CD14-positive monocyte (primary cell): ENCODE data around the gene MAP4K3. TPM values are rescaled to one million over a fixed set of nuclear protein-coding genes. Genes with fewer than 3 reads are reported as not detected.
"Not testable (repeated sequence)": the region's sequence is repeated elsewhere in the genome, so short reads cannot be mapped to it uniquely, and the experiment has no call there.

ENCODE experiments used
- DNase-seq, 3 donors: peaks; one replicate each; pipeline ENCODE4 v3.0.0-alpha.2; 2011 to 2022
- H2AFZ ChIP-seq: 2 replicates; pipeline ENCODE4 v1.6.0; 2012; ENCODE audit warnings: mild to moderate bottlenecking, low read depth, low read length, inconsistent platforms; ENCODE audit not compliant: insufficient read depth, poor library complexity, severe bottlenecking
- H3K27ac ChIP-seq, 2 donors: 1 replicate in 1 of 2; 2 replicates in 1 of 2; pipeline ENCODE4 v1.5.1; 2012 to 2013; ENCODE audit warnings: low read length in 2 of 2, control low read depth in 1 of 2, inconsistent platforms in 1 of 2, low read depth in 1 of 2, mild to moderate bottlenecking in 1 of 2
- H3K27me3 ChIP-seq, 2 donors: one replicate each; pipeline versions ENCODE4 v1.6.0 to v1.6.1; 2011 to 2013; ENCODE audit warnings: low read length in 2 of 2; ENCODE audit not compliant: control insufficient read depth in 2 of 2, insufficient read depth in 2 of 2
- H3K36me3 ChIP-seq, 2 donors: replicated peaks in 1 of 2; 1 replicate in 1 of 2; 2 replicates in 1 of 2; pipeline versions ENCODE4 v1.5.1 to v1.6.1; 2012 to 2013; ENCODE audit warnings: low read length in 2 of 2, control low read depth in 1 of 2, inconsistent platforms in 1 of 2, mild to moderate bottlenecking in 1 of 2; ENCODE audit not compliant: insufficient read depth in 2 of 2, control insufficient read depth in 1 of 2
- H3K4me1 ChIP-seq, 2 donors: 1 replicate in 1 of 2; 2 replicates in 1 of 2; pipeline versions ENCODE4 v1.5.1 to v1.6.1; 2012 to 2013; ENCODE audit warnings: low read length in 2 of 2, control low read depth in 1 of 2, inconsistent platforms in 1 of 2, mild to moderate bottlenecking in 1 of 2, moderate library complexity in 1 of 2; ENCODE audit not compliant: insufficient read depth in 2 of 2, control insufficient read depth in 1 of 2
- H3K4me2 ChIP-seq: replicated peaks from 2 replicates; pipeline ENCODE3; 2012; ENCODE audit warnings: low read length, moderate library complexity, mild to moderate bottlenecking; ENCODE audit not compliant: poor library complexity, severe bottlenecking; ENCODE audit errors: extremely low read depth
- H3K4me3 ChIP-seq, 3 experiments: fragments of 200-600 bp in 1 of 3; sonication (generic) in 1 of 3; replicated peaks in 1 of 3; 1 replicate in 2 of 3; 2 replicates in 1 of 3; pipeline ENCODE4 v1.5.1; 2011 to 2013; ENCODE audit warnings: low read length in 3 of 3, mild to moderate bottlenecking in 3 of 3, control low read depth in 2 of 3, low read depth in 2 of 3, inconsistent platforms in 1 of 3, moderate library complexity in 1 of 3
- H3K79me2 ChIP-seq: 2 replicates; pipeline ENCODE4 v1.6.0; 2012; ENCODE audit warnings: mild to moderate bottlenecking, control low read depth, inconsistent platforms, low read length, moderate library complexity; ENCODE audit not compliant: insufficient read depth
- H3K9ac ChIP-seq: 2 replicates; pipeline ENCODE4 v1.6.0; 2017; ENCODE audit warnings: low read length, mild to moderate bottlenecking; ENCODE audit not compliant: insufficient read depth, poor library complexity, severe bottlenecking
- H3K9me3 ChIP-seq, 2 donors: replicated peaks in 1 of 2; 1 replicate in 1 of 2; 2 replicates in 1 of 2; pipeline versions ENCODE4 v1.5.1 to v1.6.1; 2012 to 2013; ENCODE audit warnings: low read length in 2 of 2, control low read depth in 1 of 2; ENCODE audit not compliant: control insufficient read depth in 1 of 2, insufficient read depth in 1 of 2
- H4K20me1 ChIP-seq: 2 replicates; pipeline ENCODE4 v1.6.0; 2012; ENCODE audit warnings: mild to moderate bottlenecking, low read length, control low read depth, moderate library complexity; ENCODE audit not compliant: insufficient read depth
- H3K27ac Mint-ChIP-seq, 7 donors: one replicate each; pipeline ENCODE4 v1.8.0; 2020; ENCODE audit warnings: mild to moderate bottlenecking in 7 of 7, mixed read lengths in 7 of 7, moderate library complexity in 6 of 7, inconsistent platforms in 2 of 7
- H3K27me3 Mint-ChIP-seq, 3 donors: one replicate each; pipeline ENCODE4 v1.8.0; 2021 to 2022; ENCODE audit warnings: low read depth in 3 of 3, mild to moderate bottlenecking in 3 of 3, mixed read lengths in 3 of 3, moderate library complexity in 3 of 3, inconsistent platforms in 1 of 3
- H3K36me3 Mint-ChIP-seq, 2 donors: one replicate each; pipeline ENCODE4 v1.8.0; 2020; ENCODE audit warnings: mixed read lengths in 2 of 2, inconsistent platforms in 1 of 2, mild to moderate bottlenecking in 1 of 2
- H3K4me1 Mint-ChIP-seq: one replicate; pipeline ENCODE4 v1.8.0; 2020; ENCODE audit warnings: mild to moderate bottlenecking, mixed read lengths
- H3K4me3 Mint-ChIP-seq, 2 donors: one replicate each; pipeline ENCODE4 v1.8.0; 2020; ENCODE audit warnings: mild to moderate bottlenecking in 2 of 2, mixed read lengths in 2 of 2, moderate library complexity in 1 of 2
- H3K9me3 Mint-ChIP-seq, 7 donors: one replicate each; pipeline ENCODE4 v1.8.0; 2020 to 2022; ENCODE audit warnings: mixed read lengths in 7 of 7, mild to moderate bottlenecking in 6 of 7, moderate library complexity in 6 of 7, inconsistent platforms in 2 of 7
- CTCF ChIP-seq: fragments of 200-600 bp; IDR thresholded peaks from one replicate; pipeline ENCODE4 v1.8.0; 2022; ENCODE audit warnings: antibody characterized with exemption, mild to moderate bottlenecking
- WGBS: methylation state at CpG from one replicate; pipeline ENCODE4 v1.1.5; 2013; ENCODE audit warnings: missing lambda C conversion rate; ENCODE audit not compliant: insufficient coverage; 5-methylcytosine and 5-hydroxymethylcytosine counted together
- intact Hi-C, 2 donors: fragments of 100-400 bp; cut with micrococcal nuclease; formaldehyde crosslinking; loops; one replicate each; pipeline versions ENCODE4 v1.15.0 to v1.15.1; 2023
- polyA plus RNA-seq, 3 donors: library from polyadenylated mRNA; depleted of rRNA in 1 of 3; unstranded in 2 of 3; stranded (reverse) in 1 of 3; fragments of 300-500 nt in 2 of 3; fragments of >200 nt in 1 of 3; fragmentation: Illumina TruSeq in 2 of 3; gene quantifications; 1 replicate in 2 of 3; 2 replicates in 1 of 3; pipeline ENCODE4 v1.2.3, GENCODE V29; 2012 to 2021

Gene MAP4K3
- polyA plus RNA-seq, 3 donors, result 1.0 to 8.0 (median 4.0) TPM

GRCh38 chr2:39361511-39361910 is 75.6 kb downstream of the MAP4K3 start:
- Mint-ChIP-seq H3K36me3 (peaks cover 17% of the 10 kb centered on the region in 2 donors), H3K4me3 (no peak overlapping the region), H3K27me3 (no peaks in the 10 kb centered on the region), H3K27ac (no peak overlapping the region), H3K4me1 (no peaks in the 10 kb centered on the region), H3K9me3 (peaks cover 18 to 38% (median 34%) of the 10 kb centered on the region in 7 donors)
- H3K4me2 ChIP-seq, result no peak overlapping the region
- peaks cover 27 to 30% of the 10 kb centered on the region in 2 donors for H3K9me3 ChIP-seq
- H3K4me3 ChIP-seq, result no peak overlapping the region
- no peaks in the 10 kb centered on the region for H3K79me2 ChIP-seq
- TF ChIP-seq CTCF, result no peak
- intact Hi-C loops, result no loop called here
- no peaks in the 10 kb centered on the region for H3K4me1 ChIP-seq
- H3K27ac ChIP-seq, result no peak overlapping the region
- H3K36me3 ChIP-seq, result peaks cover 0 to 19% of the 10 kb centered on the region in 2 donors
- no peak overlapping the region for H2AFZ ChIP-seq
- no peak overlapping the region for H3K9ac ChIP-seq
- no peaks in the 10 kb centered on the region for H4K20me1 ChIP-seq
- no peak for DNase-seq
- H3K27me3 ChIP-seq, result no peaks in the 10 kb centered on the region

GRCh38 chr2:39360342-39360741 is 76.7 kb downstream of the MAP4K3 start:
- H3K27ac Mint-ChIP-seq, H3K4me2 ChIP-seq, H3K4me1 Mint-ChIP-seq, H3K27me3 Mint-ChIP-seq, H3K27ac ChIP-seq, H3K9ac ChIP-seq, H3K4me3 ChIP-seq, DNase-seq, H2AFZ ChIP-seq, H3K27me3 ChIP-seq, H3K4me1 ChIP-seq, H4K20me1 ChIP-seq, H3K79me2 ChIP-seq, H3K4me3 Mint-ChIP-seq, intact Hi-C loops: not testable (repeated sequence)
- 88% methylated on average over 1 of the region's 2 CpGs for WGBS
- Histone ChIP-seq H3K36me3 (peaks cover 0 to 24% of the 10 kb centered on the region in 2 donors), H3K9me3 (peaks cover 27 to 30% of the 10 kb centered on the region in 2 donors)
- peaks cover 14 to 16% of the 10 kb centered on the region in 2 donors for H3K36me3 Mint-ChIP-seq
- peaks cover 18 to 38% (median 32%) of the 10 kb centered on the region in 7 donors for H3K9me3 Mint-ChIP-seq
